Colonic mucosa (tissue), 4 donors: ENCODE results near the gene OR11A1. TPM values are rescaled to one million over a fixed set of nuclear protein-coding genes. Genes with fewer than 3 reads are reported as not detected.

Experiments
- DNase-seq: peaks from one replicate; pipeline ENCODE4 v3.0.0-alpha.2; 2020
- H3K27ac ChIP-seq: fragments of 200-600 bp; one replicate; pipeline ENCODE4 v1.8.0; 2021
- H3K27me3 ChIP-seq: fragments of 200-600 bp; one replicate; pipeline ENCODE4 v1.8.0; 2021
- H3K36me3 ChIP-seq: fragments of 200-600 bp; one replicate; pipeline ENCODE4 v1.8.0; 2021
- H3K4me1 ChIP-seq: fragments of 200-600 bp; one replicate; pipeline ENCODE4 v1.8.0; 2021; ENCODE audit warnings: mild to moderate bottlenecking
- H3K4me3 ChIP-seq: fragments of 200-600 bp; one replicate; pipeline ENCODE4 v1.8.0; 2021
- H3K9ac ChIP-seq, 2 donors: one replicate each; pipeline ENCODE4 v1.7.0; 2013; ENCODE audit warnings: control low read depth in 2 of 2, low read depth in 2 of 2, low read length in 2 of 2
- H3K9me3 ChIP-seq: fragments of 200-600 bp; one replicate; pipeline ENCODE4 v1.8.0; 2021
- CTCF ChIP-seq: fragments of 200-600 bp; IDR thresholded peaks from one replicate; pipeline ENCODE4 v1.8.0; 2022; ENCODE audit warnings: antibody characterized with exemption, mild to moderate bottlenecking
- intact Hi-C: fragments of 100-400 bp; cut with DNase I; formaldehyde crosslinking; loops from one replicate; pipeline ENCODE4 v1.14.1; 2022
- total RNA-seq, 2 donors: library from RNA; stranded (reverse); fragmentation: NEBNext Ultra II Directional in 1 of 2; extraction: Animal tissue kit (Norgen Biotek cat#: 25700) in 1 of 2; gene quantifications; one replicate each; pipeline ENCODE4 v1.2.1, GENCODE V29; 2021
- donor health status: healthy.
- donor health status: DM: no; HTN: no; CAD: no.
- donor health status: DM: no; HTN: no; CAD: no.

The OR11A1 gene
- total RNA-seq, 2 donors from 2014 or later: not detected

GRCh38 chr6:29479560-29479959 is 22.7 kb upstream of the OR11A1 start:
- Histone ChIP-seq H3K27ac (no peak overlapping the region), H3K4me1 (no peaks in the 10 kb centered on the region), H3K4me3 (no peak overlapping the region), H3K9me3 (no peaks in the 10 kb centered on the region), H3K9ac (no peak overlapping the region), H3K36me3 (no peaks in the 10 kb centered on the region), H3K27me3 (no peaks in the 10 kb centered on the region)
- no peak for TF ChIP-seq CTCF
- intact Hi-C loops: no loop called here
- DNase-seq: no peak

DNA sequence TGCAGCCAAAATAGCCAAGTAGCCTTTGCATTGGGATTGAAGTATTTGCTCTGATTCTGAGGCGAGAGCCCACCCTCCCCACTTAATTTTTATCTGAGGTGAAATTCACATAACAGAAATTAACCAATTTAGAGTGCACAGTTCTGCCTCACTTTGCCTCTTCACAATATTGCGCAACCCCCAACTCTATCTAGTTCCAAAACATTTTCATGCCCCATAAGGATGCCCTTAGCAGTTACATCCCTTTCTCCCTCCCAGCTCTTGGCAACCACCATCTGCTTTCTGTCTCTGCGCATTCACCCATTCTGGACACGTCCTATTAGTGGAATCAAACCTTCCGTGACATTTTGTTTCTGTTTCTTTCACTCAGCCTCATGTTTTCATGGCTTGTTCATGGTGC is 21.9 kb upstream of the OR11A1 start:
- Histone ChIP-seq H3K4me1 (no peaks in the 10 kb centered on the region), H3K27me3 (no peaks in the 10 kb centered on the region), H3K4me3 (no peak overlapping the region), H3K9ac (no peak overlapping the region), H3K9me3 (no peaks in the 10 kb centered on the region), H3K27ac (no peak overlapping the region), H3K36me3 (no peaks in the 10 kb centered on the region)
- no peak for TF ChIP-seq CTCF
- no peak for DNase-seq
- intact Hi-C loops: no loop called here

GRCh38 chr6:29477923-29478450 is 21.1 kb upstream of the OR11A1 start:
- H3K9me3 ChIP-seq: no peaks in the 10 kb centered on the region
- intact Hi-C loops: no loop called here
- no peak for TF ChIP-seq CTCF
- no peaks in the 10 kb centered on the region for H3K4me1 ChIP-seq
- no peak overlapping the region for H3K4me3 ChIP-seq
- H3K27ac ChIP-seq: no peak overlapping the region
- no peak for DNase-seq
- no peak overlapping the region for H3K9ac ChIP-seq
- H3K27me3 ChIP-seq: no peaks in the 10 kb centered on the region
- H3K36me3 ChIP-seq: no peaks in the 10 kb centered on the region

- H3K27me3 ChIP-seq: no peaks in the 10 kb centered on the region
- intact Hi-C loops: no loop called here
- no peak overlapping the region for H3K9ac ChIP-seq
- H3K9me3 ChIP-seq: no peaks in the 10 kb centered on the region
- no peak overlapping the region for H3K27ac ChIP-seq
- no peaks in the 10 kb centered on the region for H3K36me3 ChIP-seq
- no peak for DNase-seq
- no peaks in the 10 kb centered on the region for H3K4me1 ChIP-seq
- TF ChIP-seq CTCF: no peak
- H3K4me3 ChIP-seq: no peak overlapping the region
Measured at GRCh38 chr6:29474996-29475395, 18.1 kb upstream of the OR11A1 start.

GRCh38 chr6:29466241-29466640 is 9.4 kb upstream of the OR11A1 start:
- no peak for DNase-seq
- Histone ChIP-seq H3K27me3 (no peaks in the 10 kb centered on the region), H3K9ac (no peak overlapping the region), H3K4me1 (no peaks in the 10 kb centered on the region), H3K36me3 (no peaks in the 10 kb centered on the region), H3K4me3 (no peak overlapping the region), H3K27ac (no peak overlapping the region), H3K9me3 (no peaks in the 10 kb centered on the region)
- TF ChIP-seq CTCF: no peak
- intact Hi-C loops: no loop called here

DNA sequence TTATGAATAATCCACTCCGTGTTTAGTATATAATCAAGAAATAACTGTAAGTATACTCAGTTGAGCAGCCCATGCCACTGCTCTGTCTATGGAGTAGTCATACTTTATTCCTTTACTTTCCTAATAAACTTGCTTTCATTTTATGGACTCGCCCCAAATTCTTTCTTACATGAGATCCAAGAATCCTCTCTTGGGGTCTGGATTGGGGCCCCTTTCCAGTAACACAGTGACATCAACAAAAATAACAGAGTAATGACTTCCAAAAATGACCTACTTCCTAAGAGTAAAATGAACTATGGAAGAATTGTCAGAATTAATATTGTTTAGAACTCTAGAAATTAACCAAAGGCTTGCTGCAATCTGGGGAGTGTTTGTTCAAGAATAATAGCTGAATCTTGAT is 8.9 kb upstream of the OR11A1 start:
- DNase-seq: no peak
- Histone ChIP-seq H3K4me3 (no peak overlapping the region), H3K27ac (no peak overlapping the region), H3K9ac (no peak overlapping the region), H3K36me3 (no peaks in the 10 kb centered on the region), H3K4me1 (no peaks in the 10 kb centered on the region), H3K27me3 (no peaks in the 10 kb centered on the region), H3K9me3 (no peaks in the 10 kb centered on the region)
- intact Hi-C loops: no loop called here
- TF ChIP-seq CTCF: no peak
